ENCODE measurements around the gene MEGF6.

MEGF6 gene

DNA sequence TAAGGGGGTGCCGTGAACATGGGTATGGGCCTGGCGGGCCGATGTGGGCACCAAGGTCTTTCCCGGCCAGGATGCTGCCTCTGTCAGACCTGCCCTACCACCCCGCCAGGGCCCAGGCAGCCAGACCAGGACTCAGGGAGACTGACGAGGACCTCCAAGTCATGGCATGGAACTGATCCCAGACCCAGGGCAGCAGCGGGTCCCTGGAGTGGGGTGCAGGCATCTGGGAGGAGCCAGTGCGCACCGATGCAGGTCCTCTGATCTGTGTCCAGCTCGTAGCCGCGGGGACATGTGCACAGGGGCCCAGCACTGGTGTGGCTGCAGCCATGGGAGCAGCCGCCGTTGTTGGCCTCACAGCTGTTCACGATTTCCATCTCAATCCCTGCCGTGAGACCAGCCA is 100.0 kb downstream of the MEGF6 start:
- no peaks in the 10 kb centered on the region for H3K36me3 ChIP-seq (ENCODE audit: control insufficient read depth, insufficient read depth, low read length)
- no peaks in the 10 kb centered on the region for H3K27me3 ChIP-seq (ENCODE audit: control insufficient read depth, insufficient read depth, low read length)
- H3K4me3 ChIP-seq (ENCODE audit: low read depth, low read length), result no peak overlapping the region
- H3K9ac ChIP-seq, result no peak overlapping the region
- no peak overlapping the region for H2AFZ ChIP-seq
- H3K4me1 ChIP-seq, result no peaks in the 10 kb centered on the region
- TF ChIP-seq, protein P1, sequence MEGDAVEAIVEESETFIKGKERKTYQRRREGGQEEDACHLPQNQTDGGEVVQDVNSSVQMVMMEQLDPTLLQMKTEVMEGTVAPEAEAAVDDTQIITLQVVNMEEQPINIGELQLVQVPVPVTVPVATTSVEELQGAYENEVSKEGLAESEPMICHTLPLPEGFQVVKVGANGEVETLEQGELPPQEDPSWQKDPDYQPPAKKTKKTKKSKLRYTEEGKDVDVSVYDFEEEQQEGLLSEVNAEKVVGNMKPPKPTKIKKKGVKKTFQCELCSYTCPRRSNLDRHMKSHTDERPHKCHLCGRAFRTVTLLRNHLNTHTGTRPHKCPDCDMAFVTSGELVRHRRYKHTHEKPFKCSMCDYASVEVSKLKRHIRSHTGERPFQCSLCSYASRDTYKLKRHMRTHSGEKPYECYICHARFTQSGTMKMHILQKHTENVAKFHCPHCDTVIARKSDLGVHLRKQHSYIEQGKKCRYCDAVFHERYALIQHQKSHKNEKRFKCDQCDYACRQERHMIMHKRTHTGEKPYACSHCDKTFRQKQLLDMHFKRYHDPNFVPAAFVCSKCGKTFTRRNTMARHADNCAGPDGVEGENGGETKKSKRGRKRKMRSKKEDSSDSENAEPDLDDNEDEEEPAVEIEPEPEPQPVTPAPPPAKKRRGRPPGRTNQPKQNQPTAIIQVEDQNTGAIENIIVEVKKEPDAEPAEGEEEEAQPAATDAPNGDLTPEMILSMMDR (IDR thresholded peaks at IDR 0.05), result no peak
- H3K4me2 ChIP-seq (ENCODE audit: low read length), result no peak overlapping the region
- no peaks in the 10 kb centered on the region for H3K9me3 ChIP-seq (ENCODE audit: control insufficient read depth, low read length)
- H3K27ac ChIP-seq, result no peak overlapping the region
- H3K79me2 ChIP-seq, result no peaks in the 10 kb centered on the region

DNA sequence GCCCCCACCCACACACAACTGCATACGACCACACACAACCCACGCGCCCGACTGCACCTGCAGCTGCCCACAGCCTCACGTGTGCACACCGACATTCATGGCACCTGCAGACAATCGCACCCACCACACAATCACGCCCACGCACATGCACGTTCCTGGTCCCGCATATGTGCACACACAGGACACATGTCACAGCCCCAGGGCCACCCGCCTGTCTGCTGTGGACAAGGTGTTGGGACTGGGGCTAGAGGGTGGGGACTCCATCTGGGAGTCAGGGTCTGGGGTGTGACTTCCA is 100.4 kb downstream of the MEGF6 start:
- TF ChIP-seq, protein P1 (IDR thresholded peaks at IDR 0.05), result no peak
- no peaks in the 10 kb centered on the region for H3K36me3 ChIP-seq (ENCODE audit: control insufficient read depth, insufficient read depth, low read length)
- H3K4me3 ChIP-seq (ENCODE audit: low read depth, low read length), result no peak overlapping the region
- no peak overlapping the region for H3K27ac ChIP-seq
- no peaks in the 10 kb centered on the region for H3K79me2 ChIP-seq
- H3K4me1 ChIP-seq, result no peaks in the 10 kb centered on the region
- H3K27me3 ChIP-seq (ENCODE audit: control insufficient read depth, insufficient read depth, low read length), result no peaks in the 10 kb centered on the region
- no peak overlapping the region for H3K4me2 ChIP-seq (ENCODE audit: low read length)
- no peak overlapping the region for H2AFZ ChIP-seq
- no peak overlapping the region for H3K9ac ChIP-seq
- no peaks in the 10 kb centered on the region for H3K9me3 ChIP-seq (ENCODE audit: control insufficient read depth, low read length)

DNA sequence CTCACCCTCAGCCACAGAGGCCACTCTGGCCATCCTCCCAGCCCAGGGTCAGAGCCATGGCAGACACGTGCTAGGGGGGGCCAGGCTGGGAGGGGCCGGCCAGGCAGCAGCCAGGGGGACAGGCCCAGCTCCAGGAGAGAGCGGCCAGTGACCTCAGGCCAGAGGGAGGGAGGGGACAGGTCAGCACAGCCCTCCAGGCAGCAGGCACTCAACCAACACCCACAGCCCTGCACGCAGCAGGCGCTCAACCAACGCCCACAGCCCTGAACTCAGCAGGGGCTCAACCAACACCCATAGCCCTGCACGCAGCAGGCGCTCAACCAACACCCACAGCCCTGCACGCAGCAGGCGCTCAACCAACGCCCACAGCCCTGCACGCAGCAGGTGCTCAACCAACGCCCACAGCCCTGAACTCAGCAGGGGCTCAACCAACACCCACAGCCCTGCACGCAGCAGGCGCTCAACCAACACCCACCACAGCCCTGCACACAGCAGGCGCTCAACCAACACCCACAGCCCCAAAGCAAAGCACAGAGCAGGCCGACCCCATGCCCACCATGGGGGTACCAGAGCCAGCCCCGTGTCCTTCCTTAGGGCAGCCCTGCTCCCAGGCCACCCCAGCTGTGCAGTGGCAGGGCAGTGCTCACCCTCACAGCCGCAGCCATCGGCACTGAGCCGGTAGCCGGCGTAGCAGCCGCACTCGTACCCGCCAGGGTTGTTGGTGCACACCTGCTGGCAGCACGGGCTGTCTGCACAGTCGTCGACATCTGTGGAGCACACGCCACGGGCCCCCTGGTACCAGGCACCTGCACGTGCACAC is 101.0 kb downstream of the MEGF6 start:
- Histone ChIP-seq H3K36me3 (ENCODE audit: control insufficient read depth, insufficient read depth, low read length) (no peaks in the 10 kb centered on the region), H3K9ac (no peak overlapping the region), H3K27ac (no peak overlapping the region), H3K4me2 (ENCODE audit: low read length) (no peak overlapping the region), H3K4me3 (ENCODE audit: low read depth, low read length) (no peak overlapping the region), H3K27me3 (ENCODE audit: control insufficient read depth, insufficient read depth, low read length) (no peaks in the 10 kb centered on the region), H3K79me2 (no peaks in the 10 kb centered on the region), H3K4me1 (no peaks in the 10 kb centered on the region), H2AFZ (no peak overlapping the region), H3K9me3 (ENCODE audit: control insufficient read depth, low read length) (no peaks in the 10 kb centered on the region)
- TF ChIP-seq, protein P1 (IDR thresholded peaks at IDR 0.05), result no peak

DNA sequence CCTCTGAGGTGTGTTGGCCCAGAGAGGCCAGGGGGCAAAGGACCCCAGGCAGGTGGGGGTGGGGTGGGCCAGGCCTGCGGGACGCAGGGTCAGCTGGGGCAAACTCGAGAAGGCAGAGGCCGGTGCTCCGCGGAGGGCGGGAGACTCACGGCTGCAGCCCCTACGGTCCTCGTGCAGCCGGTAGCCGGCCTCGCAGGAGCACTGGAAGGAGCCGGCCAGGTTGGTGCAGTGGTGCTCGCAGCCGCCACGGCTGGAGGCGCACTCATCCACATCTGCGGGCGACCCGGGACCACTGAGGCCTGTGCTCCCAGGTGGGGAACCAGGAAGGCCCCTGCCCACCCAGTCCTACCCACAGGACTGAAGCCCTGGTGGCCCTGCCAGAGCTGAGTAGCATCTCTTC is 101.6 kb downstream of the MEGF6 start:
- no peaks in the 10 kb centered on the region for H3K36me3 ChIP-seq (ENCODE audit: control insufficient read depth, insufficient read depth, low read length)
- H3K4me1 ChIP-seq, result no peaks in the 10 kb centered on the region
- H3K79me2 ChIP-seq, result no peaks in the 10 kb centered on the region
- no peak overlapping the region for H3K27ac ChIP-seq
- no peak overlapping the region for H3K4me3 ChIP-seq (ENCODE audit: low read depth, low read length)
- no peaks in the 10 kb centered on the region for H3K9me3 ChIP-seq (ENCODE audit: control insufficient read depth, low read length)
- H3K27me3 ChIP-seq (ENCODE audit: control insufficient read depth, insufficient read depth, low read length), result no peaks in the 10 kb centered on the region
- TF ChIP-seq, protein P1 (IDR thresholded peaks at IDR 0.05), result no peak
- no peak overlapping the region for H2AFZ ChIP-seq
- no peak overlapping the region for H3K9ac ChIP-seq
- H3K4me2 ChIP-seq (ENCODE audit: low read length), result no peak overlapping the region

All from parathyroid adenoma (tissue), 2 donors.